Hematopoietic multipotent progenitor cell treated with erythropoietin and hydrocortisone succinate and interleukin-3 and kit ligand, for 8 days (in vitro differentiated cells): Measurements from ENCODE around the gene OR8I2.
"Not testable (repeated sequence)": the region's sequence is repeated elsewhere in the genome, so short reads cannot be mapped to it uniquely, and the experiment has no call there.

ENCODE experiments used
- DNase-seq: peaks from one replicate; pipeline ENCODE4 v3.0.0-alpha.2; 2015

Gene OR8I2

DNA sequence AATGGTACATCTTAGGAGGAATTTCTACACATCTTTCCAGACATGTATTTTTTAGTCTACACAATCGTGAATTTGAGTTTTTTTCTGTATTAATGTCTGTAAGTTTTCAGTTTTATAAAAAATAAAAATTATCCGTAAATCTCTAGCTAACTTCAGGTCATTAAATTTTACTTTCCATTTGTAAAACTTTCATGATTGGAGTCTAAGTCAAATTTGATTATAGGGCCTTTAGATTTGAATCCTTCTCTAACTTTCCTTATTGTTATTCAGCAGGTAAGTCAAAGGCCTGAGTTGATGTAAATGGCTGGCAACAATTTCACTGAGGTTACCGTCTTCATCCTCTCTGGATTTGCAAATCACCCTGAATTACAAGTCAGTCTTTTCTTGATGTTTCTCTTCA lies at the start of gene OR8I2:
TSS of gene OR8I2 (plus strand) at position 301 of the 400 bp plus-strand sequence. CDS start at position 301, 0 bp downstream.
- no peak for DNase-seq

GRCh38 chr11:56045538-56045937 lies 47.6 kb upstream of the OR8I2 start:
- DNase-seq: no peak

GRCh38 chr11:56048480-56048879 lies 44.6 kb upstream of the OR8I2 start:
- no peak for DNase-seq

GRCh38 chr11:56049487-56049886 lies 43.6 kb upstream of the OR8I2 start:
- no peak for DNase-seq

GRCh38 chr11:56056366-56056765 lies 36.7 kb upstream of the OR8I2 start:
- DNase-seq: not testable (repeated sequence)

- DNase-seq: not testable (repeated sequence)
Measured at GRCh38 chr11:56057661-56058237, 35.4 kb upstream of the OR8I2 start.

GRCh38 chr11:56058260-56058780 lies 34.8 kb upstream of the OR8I2 start:
- DNase-seq: not testable (repeated sequence)

DNA sequence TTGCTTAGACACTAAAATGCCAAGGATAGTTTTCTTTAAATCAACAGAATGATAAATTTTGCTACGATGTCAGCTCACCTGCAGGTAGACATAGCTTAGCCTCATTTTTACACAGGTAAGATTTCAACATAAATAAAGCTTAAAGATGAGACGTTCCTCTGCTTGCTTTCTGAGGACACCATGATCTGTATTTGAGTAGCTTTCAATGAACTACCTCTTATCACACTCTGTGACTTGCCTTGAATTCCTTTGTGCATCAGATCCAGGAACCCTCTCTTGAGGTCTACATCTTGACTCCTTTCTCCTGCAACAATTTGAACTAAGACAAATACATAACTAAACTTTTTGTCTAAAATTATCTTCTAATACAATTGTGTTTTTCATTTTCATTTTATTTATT lies 26.1 kb upstream of the OR8I2 start:
- DNase-seq: no peak

GRCh38 chr11:56089697-56090096 lies 3.4 kb upstream of the OR8I2 start:
- DNase-seq: no peak

- no peak for DNase-seq
Measured at GRCh38 chr11:56103210-56103737, 10.2 kb downstream of the OR8I2 start, which contains the start of gene OR8H2. Gene OR8H2, plus strand, starts transcription at chr11:56103687. Its CDS starts 1,356 bp downstream, at chr11:56105043.

DNA sequence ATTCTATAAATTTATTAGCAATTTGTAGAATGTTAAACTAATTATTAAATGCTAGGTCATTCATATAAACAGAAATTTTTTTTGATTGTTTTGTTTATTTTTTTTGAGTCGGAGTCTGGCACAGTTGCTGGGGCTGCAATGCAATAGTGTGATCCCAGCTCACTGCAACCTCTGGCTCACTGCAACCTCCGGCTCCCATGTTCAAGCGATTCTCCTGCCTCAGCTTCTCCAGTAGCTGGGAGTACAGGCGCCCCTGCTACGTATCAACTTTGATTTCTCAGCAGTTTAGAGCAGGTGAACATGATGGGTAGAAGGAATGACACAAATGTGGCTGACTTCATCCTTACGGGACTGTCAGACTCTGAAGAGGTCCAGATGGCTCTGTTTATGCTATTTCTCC lies 29.0 kb downstream of the OR8I2 start, which contains the start of gene OR8H3:
TSS of gene OR8H3 (plus strand) at position 301 of the 400 bp plus-strand sequence. CDS start at position 301, 0 bp downstream.
- DNase-seq: no peak

- DNase-seq: no peak
Measured at GRCh38 chr11:56140151-56140661, 47.1 kb downstream of the OR8I2 start, which contains the start of gene OR8J3. Gene OR8J3, minus strand, starts transcription at chr11:56140201. Its CDS starts 2,483 bp downstream, at chr11:56137718.

- DNase-seq: not testable (repeated sequence)
Measured at GRCh38 chr11:56143681-56144080, 50.6 kb downstream of the OR8I2 start.
